Uterus (tissue), 2 donors: Measurements from ENCODE around the gene GASK1B.

Source experiments
- POLR2A ChIP-seq, 2 donors: fragments of 450-650 bp; IDR thresholded peaks; one replicate each; pipeline ENCODE4 v1.6.1; 2016; ENCODE audit warnings: antibody characterized with exemption in 2 of 2, mild to moderate bottlenecking in 1 of 2, moderate library complexity in 1 of 2
- TF ChIP-seq, protein P1 (sequence below), 4 experiments: fragments of 200-600 bp in 2 of 4; fragments of 450-650 bp in 2 of 4; sonication (generic) in 2 of 4; IDR thresholded peaks; one replicate each; pipeline ENCODE4 v1.5.1; 2016 to 2019; ENCODE audit warnings: antibody characterized with exemption in 4 of 4, mild to moderate bottlenecking in 2 of 4, moderate library complexity in 1 of 4

DNA sequence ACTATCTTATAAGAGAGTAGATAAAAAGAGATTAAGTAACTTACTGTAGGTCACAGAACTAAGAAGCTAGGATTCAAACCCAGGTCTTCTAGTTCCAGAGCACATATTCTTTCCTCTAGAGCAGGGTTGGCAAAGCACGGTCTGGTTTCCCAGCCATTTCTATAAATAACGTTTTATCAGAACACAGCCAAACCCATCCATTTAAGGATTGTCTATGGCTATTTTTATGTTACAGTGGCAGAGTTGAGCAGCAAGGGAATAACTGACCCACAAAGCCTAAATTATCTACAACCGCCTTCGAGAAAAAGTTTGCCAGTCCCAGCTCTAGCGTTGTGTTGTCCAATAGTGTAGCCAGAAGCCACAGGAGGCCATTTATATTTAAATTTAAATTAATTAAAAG is 44.9 kb upstream of the GASK1B start:
- TF ChIP-seq, protein P1, sequence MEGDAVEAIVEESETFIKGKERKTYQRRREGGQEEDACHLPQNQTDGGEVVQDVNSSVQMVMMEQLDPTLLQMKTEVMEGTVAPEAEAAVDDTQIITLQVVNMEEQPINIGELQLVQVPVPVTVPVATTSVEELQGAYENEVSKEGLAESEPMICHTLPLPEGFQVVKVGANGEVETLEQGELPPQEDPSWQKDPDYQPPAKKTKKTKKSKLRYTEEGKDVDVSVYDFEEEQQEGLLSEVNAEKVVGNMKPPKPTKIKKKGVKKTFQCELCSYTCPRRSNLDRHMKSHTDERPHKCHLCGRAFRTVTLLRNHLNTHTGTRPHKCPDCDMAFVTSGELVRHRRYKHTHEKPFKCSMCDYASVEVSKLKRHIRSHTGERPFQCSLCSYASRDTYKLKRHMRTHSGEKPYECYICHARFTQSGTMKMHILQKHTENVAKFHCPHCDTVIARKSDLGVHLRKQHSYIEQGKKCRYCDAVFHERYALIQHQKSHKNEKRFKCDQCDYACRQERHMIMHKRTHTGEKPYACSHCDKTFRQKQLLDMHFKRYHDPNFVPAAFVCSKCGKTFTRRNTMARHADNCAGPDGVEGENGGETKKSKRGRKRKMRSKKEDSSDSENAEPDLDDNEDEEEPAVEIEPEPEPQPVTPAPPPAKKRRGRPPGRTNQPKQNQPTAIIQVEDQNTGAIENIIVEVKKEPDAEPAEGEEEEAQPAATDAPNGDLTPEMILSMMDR (IDR thresholded peaks at IDR 0.05), result no peak
- TF ChIP-seq POLR2A (IDR thresholded peaks at IDR 0.05), result no peak
